CD4-positive, alpha-beta T cell treated with Interleukin-6 for 4 hours (primary cell): Measurements from ENCODE around the gene CEP57L1.
"Not testable (repeated sequence)": the region's sequence is repeated elsewhere in the genome, so short reads cannot be mapped to it uniquely, and the experiment has no call there.

Source experiments
- DNase-seq: peaks from one replicate; pipeline ENCODE4 v3.0.0-alpha.2; 2020; ENCODE audit warnings: mixed read lengths

CEP57L1 gene

GRCh38 chr6:109117346-109118035 is 22.2 kb downstream of the CEP57L1 start:
- DNase-seq, result no peak

- DNase-seq, result no peak
Measured at GRCh38 chr6:109118337-109118736, 23.0 kb downstream of the CEP57L1 start.

- no peak for DNase-seq
Measured at GRCh38 chr6:109118871-109119354, 23.6 kb downstream of the CEP57L1 start.

GRCh38 chr6:109121411-109121810 is 26.1 kb downstream of the CEP57L1 start:
- no peak for DNase-seq

- DNase-seq, result no peak
Measured at GRCh38 chr6:109124219-109124618, 28.9 kb downstream of the CEP57L1 start.

- no peak for DNase-seq
Measured at GRCh38 chr6:109125504-109125903, 30.2 kb downstream of the CEP57L1 start.

GRCh38 chr6:109130065-109130464 is 34.8 kb downstream of the CEP57L1 start:
- no peak for DNase-seq

- DNase-seq, result not testable (repeated sequence)
Measured at GRCh38 chr6:109135600-109135999, 40.3 kb downstream of the CEP57L1 start.

- DNase-seq, result not testable (repeated sequence)
Measured at GRCh38 chr6:109136039-109136438, 40.7 kb downstream of the CEP57L1 start.

- not testable (repeated sequence) for DNase-seq
Measured at GRCh38 chr6:109136530-109136929, 41.2 kb downstream of the CEP57L1 start.

GRCh38 chr6:109139109-109139508 is 43.8 kb downstream of the CEP57L1 start:
- DNase-seq, result no peak

- DNase-seq, result not testable (repeated sequence)
Measured at GRCh38 chr6:109142067-109142466, 46.8 kb downstream of the CEP57L1 start.

GRCh38 chr6:109143191-109143590 is 47.9 kb downstream of the CEP57L1 start:
- DNase-seq, result no peak

- DNase-seq, result not testable (repeated sequence)
Measured at GRCh38 chr6:109148251-109148650, 52.9 kb downstream of the CEP57L1 start.

- DNase-seq, result not testable (repeated sequence)
Measured at GRCh38 chr6:109148716-109149115, 53.4 kb downstream of the CEP57L1 start.

GRCh38 chr6:109153752-109154151 is 58.4 kb downstream of the CEP57L1 start:
- DNase-seq, result no peak

- DNase-seq, result no peak
Measured at GRCh38 chr6:109164331-109164730, 69.0 kb downstream of the CEP57L1 start.

- DNase-seq, result no peak
Measured at GRCh38 chr6:109165392-109165974, 70.2 kb downstream of the CEP57L1 start.

GRCh38 chr6:109166673-109167072 is 71.4 kb downstream of the CEP57L1 start:
- no peak for DNase-seq

GRCh38 chr6:109167562-109167961 is 72.3 kb downstream of the CEP57L1 start:
- no peak for DNase-seq

GRCh38 chr6:109170333-109170732 is 75.0 kb downstream of the CEP57L1 start:
- DNase-seq, result no peak

- DNase-seq, result no peak
Measured at GRCh38 chr6:109172101-109172746, 76.9 kb downstream of the CEP57L1 start.

- DNase-seq, result no peak
Measured at GRCh38 chr6:109174916-109175315, 79.6 kb downstream of the CEP57L1 start.

GRCh38 chr6:109178921-109179320 is 83.6 kb downstream of the CEP57L1 start:
- no peak for DNase-seq
